Jurkat, Clone E6-1 (cell line): ENCODE data around the gene CMTM4. TPM values are rescaled to one million over a fixed set of nuclear protein-coding genes. Genes with fewer than 3 reads are reported as not detected.

Experiments
- DNase-seq: peaks from one replicate; pipeline ENCODE4 v3.0.0-alpha.2; 2011; ENCODE audit warnings: low read depth, low spot score
- H3K4me3 ChIP-seq: 2 replicates; pipeline ENCODE4 v1.5.1; 2011; ENCODE audit warnings: mild to moderate bottlenecking, low read length, control low read depth, moderate library complexity
- polyA plus RNA-seq: library from polyadenylated mRNA; unstranded; fragments of >200 nt; gene quantifications from one replicate; pipeline ENCODE4 v1.2.1, GENCODE V29; 2012; ENCODE audit warnings: missing spikeins; ENCODE audit not compliant: insufficient read length, insufficient read depth

CMTM4 gene
- polyA plus RNA-seq, result 5.2 TPM

DNA sequence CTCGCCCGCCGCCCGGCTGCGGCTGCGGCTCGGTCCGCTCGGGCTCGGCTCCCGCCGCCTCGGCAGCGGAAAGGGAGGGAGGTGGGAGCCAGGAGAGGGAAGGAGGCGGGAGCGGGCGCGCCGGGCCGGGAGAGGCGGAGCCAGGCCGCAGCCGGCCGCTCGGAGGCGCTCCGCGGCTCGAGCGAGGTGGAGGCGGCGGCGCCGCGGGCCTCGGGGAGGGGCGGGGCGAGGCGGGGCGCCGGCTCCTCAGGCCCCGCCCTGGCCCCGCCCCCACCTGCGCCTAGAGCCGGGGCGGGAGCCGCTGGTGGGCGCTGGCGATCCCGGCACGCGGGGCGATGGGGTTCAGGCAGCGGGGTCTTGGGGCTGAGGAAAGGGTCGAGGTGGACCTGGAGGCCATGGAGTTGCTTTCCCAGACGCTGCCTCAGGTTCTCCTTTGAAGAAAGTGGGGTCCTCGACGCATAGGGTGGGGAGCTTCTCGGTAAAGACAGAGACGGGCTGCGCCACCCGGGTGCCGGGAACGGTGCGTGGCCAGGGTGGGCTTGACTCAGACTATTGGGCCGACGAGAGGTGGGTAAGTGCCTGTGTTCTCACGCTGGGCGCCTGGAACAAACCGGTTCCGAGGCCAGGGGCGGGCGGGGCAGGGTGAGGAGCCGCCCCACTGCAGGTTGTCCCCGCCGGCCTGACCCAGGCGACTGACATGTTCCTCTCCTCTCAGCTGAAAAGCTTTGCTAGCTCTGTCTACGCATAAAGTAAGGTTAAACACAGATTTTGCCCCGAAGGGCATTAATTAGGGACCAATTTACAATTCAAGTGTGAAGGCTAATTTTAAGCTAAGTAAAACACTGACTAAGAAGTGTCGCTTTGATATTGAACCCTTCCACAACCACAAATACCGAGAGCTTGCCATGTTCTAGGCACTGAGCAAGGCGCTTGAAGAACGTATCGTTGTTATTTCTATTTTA lies at the start of gene CMTM4:
CMTM4 (minus strand) TSS at position 75 of the 962 bp plus-strand sequence. CDS start 218 bp downstream, outside the sequence.
- no peak for DNase-seq
- peak within 1 kb of the TSS; percentile 65 for H3K4me3 ChIP-seq

GRCh38 chr16:66746048-66746447 lies 49.5 kb upstream of the CMTM4 start:
- DNase-seq, result no peak
- H3K4me3 ChIP-seq, result no peak overlapping the region

DNA sequence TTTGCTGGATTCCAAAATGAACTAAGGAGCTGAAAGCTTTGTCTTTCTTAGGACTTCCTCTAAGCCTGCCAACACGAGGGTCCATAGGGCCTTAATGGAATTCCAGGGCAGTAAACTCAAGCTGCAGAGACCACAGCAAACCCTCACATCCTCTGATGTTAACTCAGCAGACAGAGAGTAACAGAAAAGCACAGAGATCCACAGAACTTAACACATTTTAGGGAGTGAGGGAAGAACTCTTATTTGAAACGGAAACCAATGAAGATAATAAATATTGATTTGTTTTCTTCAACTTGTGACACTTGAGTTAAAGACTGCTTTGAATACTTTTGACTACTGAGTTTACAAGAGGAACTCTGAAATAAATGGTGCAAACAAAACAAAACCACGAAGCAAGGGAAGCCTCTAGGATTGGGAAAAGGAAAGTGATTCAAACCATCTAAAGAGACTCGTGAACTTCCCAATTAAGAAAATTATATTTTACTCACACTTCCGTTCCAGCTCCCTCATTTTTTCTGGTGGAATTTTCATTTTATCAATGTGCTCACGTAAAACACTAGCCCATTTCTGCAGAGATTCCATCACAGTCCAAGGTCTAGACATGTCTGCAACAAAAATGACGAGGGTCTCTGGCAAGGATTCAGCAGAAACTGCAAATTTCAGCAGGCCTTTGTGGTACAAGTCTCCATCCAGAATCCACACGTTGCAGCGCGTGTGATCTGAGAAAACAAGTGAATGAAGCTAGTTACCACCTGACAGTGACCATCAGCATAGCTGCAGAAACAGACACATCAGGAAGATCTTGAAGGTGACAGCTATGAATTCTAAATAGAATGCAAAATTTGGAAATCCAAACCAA lies 45.6 kb upstream of the CMTM4 start:
- no peak for DNase-seq

DNA sequence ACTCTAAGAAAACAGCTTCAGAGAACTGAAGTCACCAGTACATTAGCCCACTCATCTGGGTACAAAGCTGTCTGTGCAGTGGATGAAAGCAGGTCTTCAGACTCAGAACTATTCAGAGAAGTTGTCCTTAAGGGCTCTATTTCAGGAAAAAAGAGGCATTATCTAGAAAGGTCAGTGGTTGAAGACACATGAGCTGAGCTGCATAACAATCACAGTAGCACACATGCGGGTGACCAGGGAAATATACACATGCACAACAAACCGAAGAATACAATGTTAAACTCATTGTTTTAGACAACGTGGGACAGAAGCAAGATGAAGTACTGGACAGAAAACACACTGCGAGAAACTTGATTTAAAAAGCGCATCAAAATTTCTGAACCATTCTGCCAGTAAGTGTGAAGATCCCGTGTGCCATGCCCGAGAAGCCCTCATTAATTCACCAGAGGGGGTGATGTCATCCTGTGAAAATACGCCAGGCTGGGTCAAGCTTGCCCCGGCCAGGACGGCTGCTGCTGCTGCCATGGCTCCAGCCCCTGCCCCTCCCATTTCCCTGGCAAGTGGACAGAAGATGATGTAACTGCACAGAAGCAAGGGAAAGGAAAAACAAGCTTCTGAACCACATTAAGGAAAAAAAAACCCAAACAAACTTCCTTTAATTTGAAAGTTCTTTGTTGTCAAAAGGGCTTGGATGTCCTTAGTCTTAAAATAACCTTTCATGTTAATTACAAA lies 44.8 kb upstream of the CMTM4 start:
- no peak for DNase-seq
- H3K4me3 ChIP-seq, result no peak overlapping the region

More for the DNA sequence above, 45.6 kb upstream of the CMTM4 start:
- no peak overlapping the region for H3K4me3 ChIP-seq

- DNase-seq, result no peak
- no peak overlapping the region for H3K4me3 ChIP-seq
Observed at GRCh38 chr16:66740533-66740932, 44.0 kb upstream of the CMTM4 start.

- peak; percentile 46 for DNase-seq
- no peak overlapping the region for H3K4me3 ChIP-seq
Observed at GRCh38 chr16:66740010-66740409, 43.5 kb upstream of the CMTM4 start.

DNA sequence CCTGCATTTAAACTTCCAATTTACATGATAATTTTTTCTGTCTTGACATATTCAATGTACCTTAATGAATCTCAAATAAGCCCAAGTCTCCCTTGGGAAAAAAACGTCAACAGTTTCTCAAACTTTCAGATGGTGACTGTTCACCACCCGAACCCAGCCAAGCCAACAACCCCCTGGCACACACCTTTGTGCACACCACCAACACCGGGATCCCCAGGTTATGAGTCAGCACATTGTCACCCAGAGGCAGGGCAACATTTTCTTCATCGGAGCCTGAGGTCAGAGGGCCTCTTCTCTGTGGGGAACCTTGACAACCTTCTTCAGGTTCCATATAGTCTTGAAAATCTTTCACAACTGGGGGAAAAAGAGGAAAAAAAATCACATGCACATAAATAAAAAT lies 39.3 kb upstream of the CMTM4 start:
- no peak overlapping the region for H3K4me3 ChIP-seq
- DNase-seq, result no peak

GRCh38 chr16:66731101-66731500 lies 34.6 kb upstream of the CMTM4 start:
- no peak overlapping the region for H3K4me3 ChIP-seq

DNA sequence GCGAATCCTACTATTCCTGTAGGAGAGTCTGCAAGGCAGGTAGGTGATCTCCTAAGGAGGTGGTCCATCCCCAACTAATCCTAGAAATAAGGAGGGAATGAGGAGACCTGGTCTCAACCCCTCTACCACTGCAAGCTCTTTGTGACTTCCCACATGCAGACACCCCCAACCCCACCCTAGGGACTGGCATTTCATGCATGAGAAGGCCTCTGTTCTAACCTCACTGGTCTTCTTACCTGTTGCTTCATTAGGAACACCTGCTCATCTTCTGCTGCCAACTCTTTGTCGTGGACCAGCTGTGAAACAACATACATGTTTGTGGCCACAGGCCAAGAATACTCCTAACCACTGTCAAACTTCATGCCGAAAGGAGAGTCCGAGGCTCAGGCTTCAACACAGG lies 32.3 kb upstream of the CMTM4 start:
- DNase-seq, result no peak
- H3K4me3 ChIP-seq, result no peak overlapping the region

More at GRCh38 chr16:66731101-66731500, 34.6 kb upstream of the CMTM4 start:
- no peak for DNase-seq

DNA sequence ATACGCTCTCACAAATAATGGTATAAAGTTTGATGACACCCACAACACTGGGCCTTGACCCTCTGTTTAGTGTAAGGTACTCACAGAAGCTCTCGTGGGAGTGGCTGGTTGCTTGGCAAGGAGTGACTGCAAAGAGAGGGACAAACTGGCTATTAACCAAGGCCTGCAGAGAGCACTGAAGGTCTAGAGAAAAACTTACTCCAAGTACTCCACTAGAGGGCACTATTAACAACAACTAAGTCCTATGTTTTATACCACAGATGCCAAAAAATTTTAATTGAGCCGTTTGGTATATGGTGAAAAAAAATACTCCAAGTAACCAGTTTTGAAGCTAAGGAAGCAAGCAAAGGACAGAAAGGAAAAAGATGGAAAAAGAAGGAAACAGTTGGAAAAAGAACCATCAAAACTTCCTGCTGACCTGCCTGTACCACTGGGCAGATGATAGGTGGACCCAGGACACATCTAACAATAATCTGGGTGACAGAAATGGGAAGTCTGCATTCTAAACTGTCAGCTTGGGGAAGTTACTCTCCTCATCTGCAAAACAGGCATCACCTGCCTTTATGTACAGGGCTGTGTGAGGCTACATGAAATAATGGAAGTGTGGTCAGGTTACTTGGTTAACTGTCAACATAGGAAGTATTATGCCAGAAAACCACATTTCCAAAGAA lies 31.7 kb upstream of the CMTM4 start:
- no peak overlapping the region for H3K4me3 ChIP-seq
- peak; percentile 63 for DNase-seq

GRCh38 chr16:66720766-66721165 lies 24.2 kb upstream of the CMTM4 start:
- no peak for DNase-seq
- H3K4me3 ChIP-seq, result no peak overlapping the region

GRCh38 chr16:66719246-66719645 lies 22.7 kb upstream of the CMTM4 start:
- no peak overlapping the region for H3K4me3 ChIP-seq
- DNase-seq, result no peak

- H3K4me3 ChIP-seq, result no peak overlapping the region
- no peak for DNase-seq
Observed at GRCh38 chr16:66717776-66718175, 21.2 kb upstream of the CMTM4 start.

DNA sequence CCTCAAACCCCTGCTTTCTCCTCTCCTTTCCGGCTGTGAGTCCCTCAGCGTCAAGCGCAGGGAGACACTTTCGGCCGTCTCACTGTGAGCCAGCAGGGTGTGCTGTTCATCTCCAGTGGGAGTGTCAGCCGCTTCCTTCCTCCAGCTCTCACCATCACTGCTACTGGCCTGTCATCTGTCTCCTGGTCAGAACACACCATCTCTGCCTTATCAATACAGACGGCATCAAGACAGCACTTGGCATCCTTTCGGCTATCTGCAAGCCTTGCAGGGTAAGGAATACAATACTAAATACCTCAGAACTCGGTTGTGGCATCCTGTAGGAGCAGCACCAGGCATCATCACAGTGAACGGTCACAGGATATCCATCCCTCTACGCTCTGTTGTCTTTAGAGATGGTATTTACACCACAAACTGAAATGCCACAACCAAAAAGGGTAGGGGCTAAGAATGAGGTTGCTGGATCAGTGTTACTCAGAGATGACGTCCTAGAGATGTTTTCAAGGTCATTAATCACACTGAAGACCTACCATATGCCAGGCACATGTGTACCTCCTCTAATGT lies 20.7 kb upstream of the CMTM4 start:
- DNase-seq, result no peak
- no peak overlapping the region for H3K4me3 ChIP-seq

DNA sequence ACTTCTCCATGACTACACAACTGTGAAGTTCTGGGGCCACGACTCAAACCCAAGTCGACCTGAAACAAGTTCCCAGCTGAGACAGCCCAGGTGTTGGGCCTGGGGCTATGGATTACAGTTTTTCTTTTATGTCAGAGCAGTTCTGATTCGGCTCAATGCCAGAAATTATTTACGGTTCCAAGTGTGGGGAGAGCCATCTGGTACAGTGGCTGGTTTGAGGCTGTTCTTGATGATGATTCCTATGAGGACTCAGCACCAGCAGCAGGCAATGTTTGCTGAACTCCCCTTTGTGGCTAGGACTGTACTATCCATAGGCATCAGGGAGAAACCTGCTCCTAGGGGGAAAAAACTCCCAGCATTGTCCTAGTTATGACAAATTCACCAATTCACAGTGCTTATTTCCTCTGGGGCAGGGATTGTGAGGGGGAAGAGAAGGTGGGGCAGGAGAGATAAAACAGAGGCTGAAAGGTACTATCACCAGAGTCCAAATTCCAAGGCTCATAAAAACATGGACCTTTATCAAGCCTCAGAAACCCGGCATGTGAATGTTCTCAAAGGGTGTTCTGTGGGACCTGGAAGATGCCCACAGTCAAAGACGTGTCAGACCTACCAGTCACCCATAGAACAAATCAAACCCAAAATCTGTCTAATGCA lies 18.2 kb upstream of the CMTM4 start:
- DNase-seq, result no peak
- no peak overlapping the region for H3K4me3 ChIP-seq

GRCh38 chr16:66714062-66714461 lies 17.5 kb upstream of the CMTM4 start:
- no peak for DNase-seq

GRCh38 chr16:66713076-66713475 lies 16.5 kb upstream of the CMTM4 start:
- H3K4me3 ChIP-seq, result no peak overlapping the region
- no peak for DNase-seq

More at GRCh38 chr16:66714062-66714461, 17.5 kb upstream of the CMTM4 start:
- H3K4me3 ChIP-seq, result no peak overlapping the region

DNA sequence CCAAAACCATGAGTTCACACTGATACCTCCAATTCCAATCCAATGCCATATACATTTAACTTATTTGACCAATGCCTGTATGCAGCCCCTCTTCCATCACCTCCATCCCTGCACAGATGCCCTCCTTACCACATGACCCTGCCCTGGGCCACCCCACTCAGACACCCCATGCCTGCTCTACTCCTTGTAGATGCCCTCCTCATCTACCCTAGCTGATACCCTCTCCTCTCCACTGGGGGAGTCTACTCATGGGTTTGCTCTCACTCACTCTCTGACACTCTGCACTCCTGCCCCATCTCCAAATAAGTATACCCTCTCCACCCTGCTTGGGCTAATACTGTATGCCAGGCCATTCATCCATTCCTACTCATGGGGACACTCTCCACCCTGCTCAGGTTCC lies 16.0 kb upstream of the CMTM4 start:
- DNase-seq, result no peak
- H3K4me3 ChIP-seq, result no peak overlapping the region
